IMR-90 (cell line): Measurements from ENCODE around the gene METTL4. TPM values are rescaled to one million over a fixed set of nuclear protein-coding genes. Genes with fewer than 3 reads are reported as not detected.
A peak's percentile ranks its signal among the peaks of the same experiment; 100 is the strongest.

Experiments
- ATAC-seq: fragments of 200-7000 bp; cut with Tn5 transposase; 2 replicates; pipeline ENCODE4 v1.9.1; 2020; ENCODE audit warnings: low read depth, mild to moderate bottlenecking, moderate library complexity
- BruUV-seq: library from RNA; stranded (reverse); fragments of 400-500 nt; replicated peaks from 2 replicates; lab custom pipeline; 2021; lab: Mats Ljungman, UMichigan
- CTCF ChIA-PET: fragments of 300-600 bp; formaldehyde crosslinking; extraction: SDS; loops from one replicate; lab custom pipeline; 2021; ENCODE audit warnings: antibody characterized with exemption; lab: Yijun Ruan, JAX
- POLR2A ChIA-PET: fragments of 300-600 bp; sonication (Branson Sonifier 250); formaldehyde crosslinking; loops from one replicate; lab custom pipeline; 2022; ENCODE audit warnings: antibody characterized with exemption; ENCODE audit not compliant: unreplicated experiment; lab: Charles Lee
- DNase-seq: peaks from one replicate; pipeline ENCODE4 v3.0.0; 2013
- H2AFZ ChIP-seq: replicated peaks from 2 replicates; pipeline ENCODE3; 2013; ENCODE audit warnings: low read length, mild to moderate bottlenecking; ENCODE audit not compliant: poor library complexity
- H2AK5ac ChIP-seq: 2 replicates; pipeline ENCODE4 v1.6.1; 2013; ENCODE audit warnings: low read depth, low read length, inconsistent platforms
- H2AK9ac ChIP-seq: replicated peaks from 2 replicates; pipeline ENCODE3; 2013; ENCODE audit warnings: mild to moderate bottlenecking, low read depth, low read length, moderate library complexity; ENCODE audit not compliant: poor library complexity
- H2BK120ac ChIP-seq: 2 replicates; pipeline ENCODE4 v1.6.1; 2013; ENCODE audit warnings: low read depth, low read length, inconsistent platforms
- H2BK15ac ChIP-seq: 3 replicates; pipeline ENCODE4 v1.6.1; 2013; ENCODE audit warnings: low read depth, low read length, inconsistent platforms
- H2BK20ac ChIP-seq: 2 replicates; pipeline ENCODE4 v1.6.1; 2013; ENCODE audit warnings: low read depth, mild to moderate bottlenecking, inconsistent platforms, low read length, moderate library complexity
- H2BK5ac ChIP-seq: 2 replicates; pipeline ENCODE4 v1.6.1; 2013; ENCODE audit warnings: mild to moderate bottlenecking, low read depth, low read length, inconsistent platforms; ENCODE audit not compliant: poor library complexity, severe bottlenecking
- H3K14ac ChIP-seq: replicated peaks from 2 replicates; pipeline ENCODE4 v1.6.1; 2013; ENCODE audit warnings: low read depth, low read length, inconsistent platforms
- H3K18ac ChIP-seq: 2 replicates; pipeline ENCODE4 v1.6.1; 2013; ENCODE audit warnings: low read depth, low read length, control low read depth
- H3K23ac ChIP-seq: 2 replicates; pipeline ENCODE4 v1.6.1; 2013; ENCODE audit warnings: low read depth, low read length, inconsistent platforms
- H3K27ac ChIP-seq: 2 replicates; pipeline ENCODE4 v1.5.1; 2013; ENCODE audit warnings: mild to moderate bottlenecking, control low read depth, low read length; ENCODE audit not compliant: insufficient read depth
- H3K27me3 ChIP-seq: 2 replicates; pipeline ENCODE4 v1.6.1; 2013; ENCODE audit warnings: low read length; ENCODE audit not compliant: control insufficient read depth, insufficient read depth
- H3K36me3 ChIP-seq: 2 replicates; pipeline ENCODE4 v1.6.1; 2013; ENCODE audit warnings: low read length, mixed read lengths; ENCODE audit not compliant: control insufficient read depth, insufficient read depth
- H3K4ac ChIP-seq: 2 replicates; pipeline ENCODE4 v1.6.1; 2013; ENCODE audit warnings: low read depth, low read length, inconsistent platforms
- H3K4me1 ChIP-seq: 2 replicates; pipeline ENCODE4 v1.6.1; 2013; ENCODE audit warnings: low read length, mixed read lengths; ENCODE audit not compliant: control insufficient read depth, insufficient read depth
- H3K4me2 ChIP-seq: 2 replicates; pipeline ENCODE4 v1.6.1; 2013; ENCODE audit warnings: low read depth, mild to moderate bottlenecking, control low read depth, low read length, moderate library complexity
- H3K4me3 ChIP-seq: 2 replicates; pipeline ENCODE4 v1.5.1; 2013; ENCODE audit warnings: low read depth, mild to moderate bottlenecking, control low read depth, low read length, moderate library complexity; ENCODE audit not compliant: insufficient read depth
- H3K56ac ChIP-seq: 2 replicates; pipeline ENCODE4 v1.6.1; 2013; ENCODE audit warnings: low read length, inconsistent platforms; ENCODE audit not compliant: insufficient read depth; ENCODE audit errors: extremely low read depth
- H3K79me1 ChIP-seq, 2 experiments: 2 replicates each; pipeline ENCODE4 v1.6.1; 2013; ENCODE audit warnings: low read length in 2 of 2, inconsistent platforms in 1 of 2, low read depth in 1 of 2
- H3K9ac ChIP-seq: 2 replicates; pipeline ENCODE4 v1.6.1; 2013; ENCODE audit warnings: low read depth, low read length, control low read depth
- H3K9me1 ChIP-seq: 2 replicates; pipeline ENCODE4 v1.6.1; 2013; ENCODE audit warnings: low read length, inconsistent platforms; ENCODE audit not compliant: insufficient read depth
- H3K9me3 ChIP-seq: 2 replicates; pipeline ENCODE4 v1.6.1; 2013; ENCODE audit warnings: low read length; ENCODE audit not compliant: control insufficient read depth, insufficient read depth
- H4K20me1 ChIP-seq: 2 replicates; pipeline ENCODE4 v1.6.1; 2013; ENCODE audit warnings: low read length, inconsistent platforms; ENCODE audit not compliant: insufficient read depth
- H4K5ac ChIP-seq: 2 replicates; pipeline ENCODE4 v1.6.1; 2013; ENCODE audit warnings: mild to moderate bottlenecking, low read depth, low read length, control low read depth
- H4K8ac ChIP-seq, 2 experiments: 2 replicates each; pipeline ENCODE4 v1.6.1; 2013; ENCODE audit warnings: low read depth in 2 of 2, low read length in 2 of 2, control low read depth in 1 of 2, inconsistent platforms in 1 of 2
- H4K91ac ChIP-seq: 2 replicates; pipeline ENCODE4 v1.6.1; 2013; ENCODE audit warnings: low read depth, low read length, inconsistent platforms; ENCODE audit not compliant: insufficient read depth
- BHLHE40 ChIP-seq: fragments of 150-350 bp; IDR thresholded peaks from 2 replicates; pipeline ENCODE4 v1.6.1; 2016; ENCODE audit warnings: mild to moderate bottlenecking, low read depth, low read length
- CEBPB ChIP-seq: IDR thresholded peaks from 2 replicates; pipeline ENCODE4 v1.6.1; 2012; ENCODE audit warnings: low read depth, low read length, improper control_type of control experiment
- CHD1 ChIP-seq: IDR thresholded peaks from 2 replicates; pipeline ENCODE4 v1.6.1; 2012; ENCODE audit warnings: low read depth, low read length, improper control_type of control experiment
- FOS ChIP-seq: fragments of 150-350 bp; IDR thresholded peaks from 2 replicates; pipeline ENCODE4 v1.6.1; 2016; ENCODE audit warnings: low read depth, low read length
- MAFK ChIP-seq: IDR thresholded peaks from 2 replicates; pipeline ENCODE4 v1.6.1; 2012; ENCODE audit warnings: low read depth, low read length, improper control_type of control experiment
- NFE2L2 ChIP-seq: fragments of 150-350 bp; IDR thresholded peaks from 2 replicates; pipeline ENCODE4 v1.6.1; 2016; ENCODE audit warnings: low read depth, mild to moderate bottlenecking, low read length
- POLR2A ChIP-seq: IDR thresholded peaks from 2 replicates; pipeline ENCODE4 v1.6.1; 2012; ENCODE audit warnings: mild to moderate bottlenecking, low read depth, low read length
- RAD21 ChIP-seq: IDR thresholded peaks from 2 replicates; pipeline ENCODE4 v1.6.1; 2012; ENCODE audit warnings: low read length, improper control_type of control experiment
- RCOR1 ChIP-seq: IDR thresholded peaks from 2 replicates; pipeline ENCODE4 v1.6.1; 2012; ENCODE audit warnings: mild to moderate bottlenecking, low read length, improper control_type of control experiment; ENCODE audit not compliant: insufficient replicate concordance
- RFX5 ChIP-seq: IDR thresholded peaks from 2 replicates; pipeline ENCODE4 v1.8.0; 2012; ENCODE audit warnings: low read depth, mild to moderate bottlenecking, low read length, moderate library complexity
- SMC3 ChIP-seq: fragments of 150-350 bp; IDR thresholded peaks from 2 replicates; pipeline ENCODE4 v1.6.1; 2016; ENCODE audit warnings: low read depth, mild to moderate bottlenecking, antibody characterized with exemption, low read length, moderate library complexity
- WGBS, 2 experiments: methylation state at CpG; one replicate each; pipeline versions ENCODE4 v1.1.5 to v1.1.7; 2013; ENCODE audit warnings: missing lambda C conversion rate in 2 of 2; ENCODE audit not compliant: insufficient read length in 1 of 2; ENCODE audit errors: extremely low coverage in 2 of 2; 5-methylcytosine and 5-hydroxymethylcytosine counted together
- dilution Hi-C: fragments of 300-500 bp; cut with HindIII; formaldehyde crosslinking; loops from one replicate; pipeline ENCODE4 v1.14.3; 2018; ENCODE audit warnings: low sequenced_read_pairs; ENCODE audit not compliant: unreplicated experiment
- in situ Hi-C: fragments of 300-500 bp; cut with MboI; formaldehyde crosslinking; loops from 3 replicates; pipeline ENCODE4 v1.14.3; 2019; ENCODE audit warnings: low sequenced_read_pairs, inconsistent platforms, mixed read lengths
- intact Hi-C: fragments of 100-400 bp; cut with micrococcal nuclease; formaldehyde crosslinking; loops from 2 replicates; pipeline ENCODE4 v1.10.0; 2022
- polyA plus RNA-seq, 3 experiments: library from polyadenylated mRNA; depleted of rRNA; stranded (reverse); fragments of >200 nt; gene quantifications; 2 replicates each; pipeline ENCODE4 v1.2.3, GENCODE V29; 2012; ENCODE audit warnings: low replicate concordance in 1 of 3
- total RNA-seq: library from RNA; depleted of rRNA; stranded (reverse); fragments of >200 nt; gene quantifications from 2 replicates; pipeline ENCODE4 v1.2.3, GENCODE V29; 2012
- TF ChIP-seq, protein P1 (sequence below): fragments of 150-350 bp; IDR thresholded peaks from 2 replicates; pipeline ENCODE4 v1.6.1; 2017; ENCODE audit warnings: mild to moderate bottlenecking, antibody characterized with exemption, low read length, low read depth
- TF ChIP-seq, protein P2 (sequence below): conservative IDR thresholded peaks from 2 replicates; pipeline ENCODE4 v1.5.1; 2012; ENCODE audit warnings: mild to moderate bottlenecking, low read depth, low read length, improper control_type of control experiment

Gene METTL4
- total and polyA plus RNA-seq, 2 of the 4 experiments (the other 2 are of a cell fraction) = 4.9 to 5.4 TPM

DNA sequence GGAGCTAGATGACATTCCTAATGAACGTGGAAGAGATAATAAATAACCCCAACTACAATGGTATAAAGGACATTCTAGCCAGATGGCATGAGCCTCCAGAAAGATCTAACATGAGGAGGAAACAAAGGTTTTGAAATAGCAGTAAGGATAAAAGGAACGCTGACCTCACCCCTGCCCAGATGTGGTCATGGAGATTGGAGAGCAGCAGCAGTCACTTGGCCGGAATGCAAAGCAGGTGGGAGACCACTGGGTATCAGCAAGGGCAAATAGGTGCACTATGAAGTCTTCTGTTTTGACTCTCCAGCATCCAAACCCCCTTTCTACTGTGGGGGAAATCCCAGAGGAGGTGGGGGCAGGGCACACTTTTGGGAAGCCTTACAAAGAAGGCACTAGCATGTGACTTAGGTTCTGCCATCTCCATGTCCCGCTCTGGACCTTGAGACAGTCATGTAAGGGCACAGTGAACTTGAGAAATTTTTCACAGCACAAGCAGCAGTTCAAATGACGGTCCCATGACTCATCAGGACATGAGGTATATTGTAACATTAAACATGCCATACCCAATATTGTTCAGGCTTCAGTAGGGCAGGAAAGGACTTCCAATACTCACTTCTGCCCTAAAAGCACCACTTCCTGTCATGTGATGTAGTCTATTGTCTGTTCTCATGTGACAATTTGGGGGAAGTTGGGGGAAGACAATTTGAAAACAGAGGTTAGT lies 55.2 kb downstream of the METTL4 start:
- peak overlapping the region; percentile 98 for H2BK120ac ChIP-seq
- peak overlapping the region; percentile 79; the same call in 1 of the 2 replicates for H3K23ac ChIP-seq
- peaks cover 11% of the 10 kb centered on the region for H3K9me1 ChIP-seq
- H2AK5ac ChIP-seq = peak overlapping the region; percentile 79
- peak overlapping the region; percentile 76 for H4K91ac ChIP-seq
- no peaks in the 10 kb centered on the region for H3K9me3 ChIP-seq
- peak overlapping the region; percentile 29; the same call in 1 of the 3 replicates for H2BK15ac ChIP-seq
- H3K18ac ChIP-seq = peak overlapping the region; percentile 89
- peak overlapping the region; percentile 79 for H2AFZ ChIP-seq
- peak overlapping the region; percentile 93 for H3K4ac ChIP-seq
- peak overlapping the region; percentile 63 for H2AK9ac ChIP-seq
- H3K56ac ChIP-seq = no peak overlapping the region
- POLR2A ChIA-PET = no interaction called here
- TF ChIP-seq RFX5 (no peak), FOS (peak; percentile 87), NFE2L2 (no peak), BHLHE40 (no peak; the same call in 1 of the 2 replicates), CEBPB (peak; percentile 66), CHD1 (no peak), MAFK (no peak), SMC3 (no peak), RAD21 (no peak), POLR2A (no peak), RCOR1 (no peak)
- TF ChIP-seq, protein P1, sequence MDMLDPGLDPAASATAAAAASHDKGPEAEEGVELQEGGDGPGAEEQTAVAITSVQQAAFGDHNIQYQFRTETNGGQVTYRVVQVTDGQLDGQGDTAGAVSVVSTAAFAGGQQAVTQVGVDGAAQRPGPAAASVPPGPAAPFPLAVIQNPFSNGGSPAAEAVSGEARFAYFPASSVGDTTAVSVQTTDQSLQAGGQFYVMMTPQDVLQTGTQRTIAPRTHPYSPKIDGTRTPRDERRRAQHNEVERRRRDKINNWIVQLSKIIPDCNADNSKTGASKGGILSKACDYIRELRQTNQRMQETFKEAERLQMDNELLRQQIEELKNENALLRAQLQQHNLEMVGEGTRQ = peak; percentile 82
- TF ChIP-seq, protein P2, sequence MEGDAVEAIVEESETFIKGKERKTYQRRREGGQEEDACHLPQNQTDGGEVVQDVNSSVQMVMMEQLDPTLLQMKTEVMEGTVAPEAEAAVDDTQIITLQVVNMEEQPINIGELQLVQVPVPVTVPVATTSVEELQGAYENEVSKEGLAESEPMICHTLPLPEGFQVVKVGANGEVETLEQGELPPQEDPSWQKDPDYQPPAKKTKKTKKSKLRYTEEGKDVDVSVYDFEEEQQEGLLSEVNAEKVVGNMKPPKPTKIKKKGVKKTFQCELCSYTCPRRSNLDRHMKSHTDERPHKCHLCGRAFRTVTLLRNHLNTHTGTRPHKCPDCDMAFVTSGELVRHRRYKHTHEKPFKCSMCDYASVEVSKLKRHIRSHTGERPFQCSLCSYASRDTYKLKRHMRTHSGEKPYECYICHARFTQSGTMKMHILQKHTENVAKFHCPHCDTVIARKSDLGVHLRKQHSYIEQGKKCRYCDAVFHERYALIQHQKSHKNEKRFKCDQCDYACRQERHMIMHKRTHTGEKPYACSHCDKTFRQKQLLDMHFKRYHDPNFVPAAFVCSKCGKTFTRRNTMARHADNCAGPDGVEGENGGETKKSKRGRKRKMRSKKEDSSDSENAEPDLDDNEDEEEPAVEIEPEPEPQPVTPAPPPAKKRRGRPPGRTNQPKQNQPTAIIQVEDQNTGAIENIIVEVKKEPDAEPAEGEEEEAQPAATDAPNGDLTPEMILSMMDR = no peak
- DNase-seq (peak; percentile 95), ATAC-seq (peak; percentile 79)
- CTCF ChIA-PET = no interaction called here
- no peaks in the 10 kb centered on the region for H3K36me3 ChIP-seq
- H2BK20ac ChIP-seq = peak overlapping the region; percentile 97
- H3K9ac ChIP-seq = no peak overlapping the region
- peak overlapping the region; percentile 9; the same call in 1 of the 2 replicates for H4K5ac ChIP-seq
- intact Hi-C loops = loop anchor here (5.0 kb wide), 1 partner anchor 114 kb away; no protein-coding TSS in a partner anchor
- H3K27ac ChIP-seq = peak overlapping the region; percentile 77
- no CpG with 5 or more reads among the region's 5 CpGs for WGBS, 2 experiments
- H3K79me1 ChIP-seq = peaks cover 0 to 3% of the 10 kb centered on the region in 2 experiments; a peak in 1 of 4 replicates
- dilution Hi-C loops = no loop called here
- H3K27me3 ChIP-seq = no peaks in the 10 kb centered on the region
- no TSS peak for BruUV-seq
- H3K4me3 ChIP-seq = no peak overlapping the region
- in situ Hi-C loops = no loop called here
- peak overlapping the region; percentile 96 for H2BK5ac ChIP-seq
- peak overlapping the region; percentile 21 to 78; a peak in 3 of 4 replicates for H4K8ac ChIP-seq
- H3K4me1 ChIP-seq = peaks cover 6% of the 10 kb centered on the region
- no peaks in the 10 kb centered on the region for H4K20me1 ChIP-seq
- H3K4me2 ChIP-seq = 0 out of 2 replicates have a peak overlapping the region, but pooled peaks have one; percentile 9
- H3K14ac ChIP-seq = peak overlapping the region; percentile 86
